Kidney (tissue), 14 donors: ENCODE measurements around the gene RXRG. TPM values are rescaled to one million over a fixed set of nuclear protein-coding genes. Genes with fewer than 3 reads are reported as not detected.

Experiments used
- DNase-seq, 5 donors: peaks; one replicate each; pipeline ENCODE4 v3.0.0-alpha.2; 2013 to 2020
- FAIRE-seq: peaks from 2 replicates; lab custom pipeline; 2012; peaks lifted over from hg19 to GRCh38; lab: Jason Lieb, UNC
- H3K27ac ChIP-seq, 2 donors: one replicate each; pipeline ENCODE4 v1.7.0; 2013; ENCODE audit warnings: low read depth in 2 of 2, low read length in 2 of 2, inconsistent platforms in 1 of 2
- H3K27me3 ChIP-seq: one replicate; pipeline ENCODE4 v1.7.1; 2013; ENCODE audit warnings: low read length, inconsistent platforms; ENCODE audit not compliant: control insufficient read depth, insufficient read depth
- H3K36me3 ChIP-seq, 3 donors: one replicate each; pipeline versions ENCODE4 v1.7.0 to v1.7.1; 2013; ENCODE audit warnings: low read length in 3 of 3, control low read depth in 1 of 3, inconsistent platforms in 1 of 3; ENCODE audit not compliant: insufficient read depth in 3 of 3, control insufficient read depth in 2 of 3
- H3K4me1 ChIP-seq, 3 donors: one replicate each; pipeline versions ENCODE4 v1.7.0 to v1.7.1; 2013; ENCODE audit warnings: low read length in 3 of 3, inconsistent platforms in 1 of 3, low read depth in 1 of 3; ENCODE audit not compliant: control insufficient read depth in 2 of 3, insufficient read depth in 2 of 3
- H3K4me3 ChIP-seq, 3 donors: one replicate each; pipeline versions ENCODE4 v1.7.0 to v1.8.1; 2013; ENCODE audit warnings: low read length in 3 of 3, control low read depth in 1 of 3, inconsistent platforms in 1 of 3
- H3K9ac ChIP-seq, 3 donors: one replicate each; pipeline versions ENCODE4 v1.7.0 to v1.7.1; 2013; ENCODE audit warnings: low read length in 3 of 3, control low read depth in 1 of 3, inconsistent platforms in 1 of 3
- H3K9me3 ChIP-seq, 3 donors: one replicate each; pipeline versions ENCODE4 v1.7.0 to v1.7.1; 2013; ENCODE audit warnings: low read length in 3 of 3, control low read depth in 1 of 3, inconsistent platforms in 1 of 3; ENCODE audit not compliant: control insufficient read depth in 2 of 3, insufficient read depth in 1 of 3
- intact Hi-C: fragments of 100-400 bp; cut with DNase I; formaldehyde crosslinking; loops from one replicate; pipeline ENCODE4 v1.11.1; 2022
- polyA plus RNA-seq: library from polyadenylated mRNA; stranded (reverse); fragments of 350-450 nt; fragmentation: Illumina TruSeq; extraction: RNeasy Lipid Tissue Mini Kit (QIAGEN cat#74804); gene quantifications from one replicate; pipeline ENCODE4 v1.2.3, GENCODE V29; 2014; ENCODE audit warnings: low read depth, low replicate concordance; ENCODE audit not compliant: insufficient read depth
- total RNA-seq: library from RNA; stranded (reverse); fragmentation: NEBNext Ultra II Directional; extraction: Animal tissue kit (Norgen Biotek cat#: 25700); gene quantifications from one replicate; pipeline ENCODE4 v1.2.1, GENCODE V29; 2021
- TF ChIP-seq, protein P1 (sequence below): IDR thresholded peaks from 3 replicates; pipeline ENCODE4 v1.5.1; 2012; ENCODE audit warnings: mild to moderate bottlenecking, moderate library complexity, borderline replicate concordance; ENCODE audit not compliant: insufficient read depth; ENCODE audit errors: extremely low read depth
- donor health status: control.
- donor health status: control.
- donor health status: control.
- donor health status: control.
- donor health status: control.
- donor health status: DM: yes; HTN: yes; CAD: no.
- donor health status: Normal renal cell carcinoma (clear cell type).

Gene RXRG
- total and polyA plus RNA-seq, 2 donors from 2014 or later = 0.39 to 0.44 TPM

GRCh38 chr1:165435801-165436200, 9.1 kb downstream of the RXRG start:
- FAIRE-seq (no peak), DNase-seq (no peak)
- no peak overlapping the region for H3K4me3 ChIP-seq
- TF ChIP-seq, protein P1, sequence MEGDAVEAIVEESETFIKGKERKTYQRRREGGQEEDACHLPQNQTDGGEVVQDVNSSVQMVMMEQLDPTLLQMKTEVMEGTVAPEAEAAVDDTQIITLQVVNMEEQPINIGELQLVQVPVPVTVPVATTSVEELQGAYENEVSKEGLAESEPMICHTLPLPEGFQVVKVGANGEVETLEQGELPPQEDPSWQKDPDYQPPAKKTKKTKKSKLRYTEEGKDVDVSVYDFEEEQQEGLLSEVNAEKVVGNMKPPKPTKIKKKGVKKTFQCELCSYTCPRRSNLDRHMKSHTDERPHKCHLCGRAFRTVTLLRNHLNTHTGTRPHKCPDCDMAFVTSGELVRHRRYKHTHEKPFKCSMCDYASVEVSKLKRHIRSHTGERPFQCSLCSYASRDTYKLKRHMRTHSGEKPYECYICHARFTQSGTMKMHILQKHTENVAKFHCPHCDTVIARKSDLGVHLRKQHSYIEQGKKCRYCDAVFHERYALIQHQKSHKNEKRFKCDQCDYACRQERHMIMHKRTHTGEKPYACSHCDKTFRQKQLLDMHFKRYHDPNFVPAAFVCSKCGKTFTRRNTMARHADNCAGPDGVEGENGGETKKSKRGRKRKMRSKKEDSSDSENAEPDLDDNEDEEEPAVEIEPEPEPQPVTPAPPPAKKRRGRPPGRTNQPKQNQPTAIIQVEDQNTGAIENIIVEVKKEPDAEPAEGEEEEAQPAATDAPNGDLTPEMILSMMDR = no peak
- H3K27me3 ChIP-seq = no peaks in the 10 kb centered on the region
- intact Hi-C loops = no loop called here
- no peaks in the 10 kb centered on the region for H3K9me3 ChIP-seq
- H3K36me3 ChIP-seq = no peaks in the 10 kb centered on the region
- H3K4me1 ChIP-seq = no peaks in the 10 kb centered on the region
- no peak overlapping the region for H3K27ac ChIP-seq
- no peak overlapping the region for H3K9ac ChIP-seq

- no peak for FAIRE-seq
- TF ChIP-seq, protein P1 = no peak
Observed at GRCh38 chr1:165434281-165434680, 10.6 kb downstream of the RXRG start.

DNA sequence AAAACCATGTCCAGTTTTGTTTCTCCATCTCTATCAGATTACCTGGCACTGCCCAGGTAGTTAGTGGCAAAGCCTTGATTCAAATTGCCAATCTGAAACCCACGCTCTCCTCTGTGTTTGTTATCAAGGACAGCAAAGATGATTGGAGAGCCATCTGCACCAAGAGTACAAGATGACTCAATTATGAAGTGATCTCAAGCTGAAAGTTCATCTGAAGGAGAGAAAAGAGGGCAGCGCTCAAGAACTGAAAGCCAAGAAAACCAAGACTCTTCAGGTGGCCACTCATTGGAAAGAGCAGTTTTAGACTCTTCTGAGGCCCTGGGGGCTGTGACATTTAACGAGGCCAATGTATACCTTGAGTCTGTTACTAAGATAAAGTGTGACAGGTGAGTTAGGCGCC, 13.8 kb downstream of the RXRG start:
- Histone ChIP-seq H3K9me3 (no peaks in the 10 kb centered on the region), H3K27ac (no peak overlapping the region), H3K4me3 (no peak overlapping the region), H3K9ac (no peak overlapping the region), H3K36me3 (no peaks in the 10 kb centered on the region), H3K27me3 (no peaks in the 10 kb centered on the region), H3K4me1 (no peaks in the 10 kb centered on the region)
- TF ChIP-seq, protein P1 = no peak
- intact Hi-C loops = no loop called here
- FAIRE-seq (no peak), DNase-seq (no peak)

More at GRCh38 chr1:165434281-165434680, 10.6 kb downstream of the RXRG start:
- no peaks in the 10 kb centered on the region for H3K9me3 ChIP-seq
- H3K9ac ChIP-seq = no peak overlapping the region
- H3K27me3 ChIP-seq = no peaks in the 10 kb centered on the region
- DNase-seq = peak in 1 of 5 donors; percentile 12
- no peak overlapping the region for H3K27ac ChIP-seq
- H3K4me3 ChIP-seq = no peak overlapping the region
- intact Hi-C loops = no loop called here
- no peaks in the 10 kb centered on the region for H3K4me1 ChIP-seq
- H3K36me3 ChIP-seq = no peaks in the 10 kb centered on the region

DNA sequence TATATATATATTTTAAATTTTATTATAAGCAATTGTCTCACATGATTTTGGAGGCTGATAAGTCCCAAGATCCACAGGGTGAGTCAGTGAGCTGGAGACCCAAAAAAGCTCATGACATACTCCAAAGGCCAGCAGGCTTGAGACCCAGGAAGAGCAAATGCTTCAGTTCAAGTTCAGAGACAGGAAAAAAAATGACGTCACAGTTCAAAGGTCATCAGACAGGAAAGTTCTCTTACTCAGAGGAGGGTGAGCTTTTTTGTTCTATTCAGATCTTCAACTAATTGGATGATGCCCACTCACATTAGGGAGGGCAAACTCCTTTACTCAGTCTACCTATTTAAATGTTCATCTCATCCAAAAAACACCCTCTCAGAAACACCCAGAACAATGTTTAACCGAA, 18.2 kb downstream of the RXRG start:
- Histone ChIP-seq H3K4me3 (no peak overlapping the region), H3K27ac (no peak overlapping the region), H3K27me3 (no peaks in the 10 kb centered on the region), H3K9me3 (no peaks in the 10 kb centered on the region), H3K9ac (no peak overlapping the region), H3K36me3 (no peaks in the 10 kb centered on the region), H3K4me1 (peaks cover 0 to 6% (median 0%) of the 10 kb centered on the region in 3 donors)
- no peak for DNase-seq
- no peak for FAIRE-seq
- intact Hi-C loops = no loop called here
- TF ChIP-seq, protein P1 = no peak
